Astrocyte (in vitro differentiated cells and primary cell): ENCODE results near the gene FOS.

Experiments used
- CTCF ChIP-seq: IDR thresholded peaks from 2 replicates; pipeline ENCODE4 v1.5.1; 2011; ENCODE audit warnings: low read depth, mild to moderate bottlenecking, inconsistent platforms, low read length, moderate library complexity; ENCODE audit not compliant: insufficient read depth
- EZH2 ChIP-seq: IDR thresholded peaks from 2 replicates; pipeline ENCODE4 v1.6.1; 2012; ENCODE audit warnings: mild to moderate bottlenecking, low read length, inconsistent platforms; ENCODE audit not compliant: insufficient read depth

- TF ChIP-seq CTCF (no peak), EZH2 (no peak)
Measured at GRCh38 chr14:75279763-75280290, 1.2 kb downstream of the FOS start.
